ENCODE measurements around the gene SRMS. TPM values are rescaled to one million over a fixed set of nuclear protein-coding genes. Genes with fewer than 3 reads are reported as not detected.

The SRMS gene
- total RNA-seq, 4 donors from 2014 or later: not detected

- TF ChIP-seq POLR2A (IDR thresholded peaks at IDR 0.05) (no peak), EP300 (IDR thresholded peaks at IDR 0.05) (no peak), CTCF (IDR thresholded peaks at IDR 0.05) (no peak)
- Histone ChIP-seq H3K36me3 (peaks cover 0 to 52% (median 15%) of the 10 kb centered on the region in 3 donors), H3K4me3 (no peak overlapping the region), H3K4me1 (peaks cover 0 to 14% (median 0%) of the 10 kb centered on the region in 4 donors), H3K9me3 (no peaks in the 10 kb centered on the region), H3K27ac (no peak overlapping the region), H3K27me3 (no peaks in the 10 kb centered on the region)
- DNase-seq (ENCODE audit: low spot score in 2 of 2): no peak
- 91 to 92% methylated on average over 17 of the region's 17 CpGs for WGBS, 2 donors
These were observed 39.2 kb upstream of the SRMS start for GRCh38 chr20:63586797-63587196.

- Histone ChIP-seq H3K27ac (no peak overlapping the region), H3K27me3 (no peaks in the 10 kb centered on the region), H3K36me3 (peaks cover 0 to 43% (median 8%) of the 10 kb centered on the region in 3 donors), H3K4me1 (peaks cover 0 to 14% (median 0%) of the 10 kb centered on the region in 4 donors), H3K9me3 (no peaks in the 10 kb centered on the region), H3K4me3 (no peak overlapping the region)
- 84% methylated on average over 22 of the region's 22 CpGs for WGBS, 2 donors
- TF ChIP-seq CTCF (IDR thresholded peaks at IDR 0.05) (no peak), EP300 (IDR thresholded peaks at IDR 0.05) (no peak), POLR2A (IDR thresholded peaks at IDR 0.05) (no peak)
- DNase-seq (ENCODE audit: low spot score in 2 of 2): no peak
These were observed 38.3 kb upstream of the SRMS start for GRCh38 chr20:63585616-63586565.

- TF ChIP-seq CTCF (IDR thresholded peaks at IDR 0.05) (no peak), EP300 (IDR thresholded peaks at IDR 0.05) (no peak), POLR2A (IDR thresholded peaks at IDR 0.05) (no peak)
- no peaks in the 10 kb centered on the region for H3K9me3 ChIP-seq
- peaks cover 0 to 4% of the 10 kb centered on the region in 2 donors for H3K27me3 ChIP-seq
- H3K4me3 ChIP-seq: peak overlapping the region in 1 of 4 donors; percentile 13
- peak overlapping the region in 1 of 4 donors; percentile 31 for H3K27ac ChIP-seq
- 71 to 75% methylated on average over 23 of the region's 23 CpGs for whole genome bisulfite sequencing, 2 donors
- H3K36me3 ChIP-seq: peaks cover 0 to 9% (median 0%) of the 10 kb centered on the region in 3 donors
- DNase-seq (ENCODE audit: low spot score in 2 of 2): no peak
- H3K4me1 ChIP-seq: peaks cover 0 to 3% (median 0%) of the 10 kb centered on the region in 4 donors
These were observed 35.0 kb upstream of the SRMS start for GRCh38 chr20:63582382-63583063.

- H3K9me3 ChIP-seq: no peaks in the 10 kb centered on the region
- H3K4me1 ChIP-seq: peaks cover 0 to 3% (median 0%) of the 10 kb centered on the region in 4 donors
- H3K27ac ChIP-seq: no peak overlapping the region
- no peak overlapping the region for H3K4me3 ChIP-seq
- DNase-seq (ENCODE audit: low spot score in 2 of 2): peak in 1 of 2 donors; percentile 36
- H3K27me3 ChIP-seq: peaks cover 0 to 4% of the 10 kb centered on the region in 2 donors
- WGBS, 2 donors: 50 to 55% methylated on average over 10 of the region's 12 CpGs
- no peaks in the 10 kb centered on the region for H3K36me3 ChIP-seq
- TF ChIP-seq CTCF (IDR thresholded peaks at IDR 0.05) (peak in 1 of 5 experiments; percentile 26), POLR2A (IDR thresholded peaks at IDR 0.05) (no peak)
These were observed 33.4 kb upstream of the SRMS start for GRCh38 chr20:63580796-63581461.
